Breast epithelium (tissue), 3 donors: ENCODE data around the gene NXPH4.

Source experiments
- POLR2A ChIP-seq: fragments of 450-650 bp; IDR thresholded peaks from one replicate; pipeline ENCODE4 v1.6.1; 2016; ENCODE audit warnings: antibody characterized with exemption, mild to moderate bottlenecking, moderate library complexity
- TF ChIP-seq, protein P1 (sequence below), 3 donors: fragments of 450-650 bp; IDR thresholded peaks; one replicate each; pipeline ENCODE4 v1.5.1; 2016 to 2017; ENCODE audit warnings: antibody characterized with exemption in 3 of 3, mild to moderate bottlenecking in 3 of 3, moderate library complexity in 3 of 3

DNA sequence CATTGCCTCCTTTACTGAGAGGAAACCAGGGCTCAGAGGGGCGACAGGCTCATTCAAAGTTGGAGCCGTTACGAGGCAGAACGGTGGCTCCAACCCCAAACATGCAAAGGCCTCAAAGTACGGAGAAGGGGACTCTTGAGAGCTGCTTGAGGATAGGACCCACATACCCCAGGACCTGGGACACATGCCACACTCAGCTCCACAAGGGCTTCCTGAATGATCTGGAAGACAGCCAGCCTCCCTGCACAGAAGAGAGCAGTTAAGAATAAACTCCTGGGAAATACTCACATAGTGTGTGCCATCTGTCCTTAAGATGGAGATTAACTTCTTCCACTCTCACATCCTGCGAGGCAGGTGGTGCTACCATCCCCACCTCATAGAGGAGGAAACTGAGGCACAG lies 26.6 kb upstream of the NXPH4 start:
- no peak for TF ChIP-seq POLR2A
- TF ChIP-seq, protein P1, sequence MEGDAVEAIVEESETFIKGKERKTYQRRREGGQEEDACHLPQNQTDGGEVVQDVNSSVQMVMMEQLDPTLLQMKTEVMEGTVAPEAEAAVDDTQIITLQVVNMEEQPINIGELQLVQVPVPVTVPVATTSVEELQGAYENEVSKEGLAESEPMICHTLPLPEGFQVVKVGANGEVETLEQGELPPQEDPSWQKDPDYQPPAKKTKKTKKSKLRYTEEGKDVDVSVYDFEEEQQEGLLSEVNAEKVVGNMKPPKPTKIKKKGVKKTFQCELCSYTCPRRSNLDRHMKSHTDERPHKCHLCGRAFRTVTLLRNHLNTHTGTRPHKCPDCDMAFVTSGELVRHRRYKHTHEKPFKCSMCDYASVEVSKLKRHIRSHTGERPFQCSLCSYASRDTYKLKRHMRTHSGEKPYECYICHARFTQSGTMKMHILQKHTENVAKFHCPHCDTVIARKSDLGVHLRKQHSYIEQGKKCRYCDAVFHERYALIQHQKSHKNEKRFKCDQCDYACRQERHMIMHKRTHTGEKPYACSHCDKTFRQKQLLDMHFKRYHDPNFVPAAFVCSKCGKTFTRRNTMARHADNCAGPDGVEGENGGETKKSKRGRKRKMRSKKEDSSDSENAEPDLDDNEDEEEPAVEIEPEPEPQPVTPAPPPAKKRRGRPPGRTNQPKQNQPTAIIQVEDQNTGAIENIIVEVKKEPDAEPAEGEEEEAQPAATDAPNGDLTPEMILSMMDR (IDR thresholded peaks at IDR 0.05), result no peak
